HEK293 (cell line): Measurements from ENCODE around the gene GPAM.

Experiments
- CTCF ChIP-seq: fragments of 450-650 bp; formaldehyde crosslinking; IDR thresholded peaks from 2 replicates; pipeline ENCODE4 v1.5.1; 2016; ENCODE audit warnings: missing biosample characterization, missing genetic modification characterization
- HOXC10 ChIP-seq: sonication (generic); formaldehyde crosslinking; IDR thresholded peaks from 2 replicates; pipeline ENCODE4 v1.8.1; 2023; ENCODE audit warnings: mild to moderate bottlenecking, missing genetic modification reagents
- KLF10 ChIP-seq: fragments of 450-650 bp; IDR thresholded peaks from 2 replicates; pipeline ENCODE4 v1.5.1; 2018; ENCODE audit warnings: missing biosample characterization, mild to moderate bottlenecking, missing genetic modification characterization
- PBX3 ChIP-seq: sonication (generic); formaldehyde crosslinking; IDR thresholded peaks from 2 replicates; pipeline ENCODE4 v1.8.1; 2022; ENCODE audit warnings: mild to moderate bottlenecking, moderate library complexity, missing genetic modification reagents
- PRDM10 ChIP-seq: fragments of 450-650 bp; formaldehyde crosslinking; IDR thresholded peaks from 2 replicates; pipeline ENCODE4 v1.5.1; 2016; ENCODE audit warnings: missing biosample characterization, missing genetic modification characterization
- REPIN1 ChIP-seq: fragments of 450-650 bp; formaldehyde crosslinking; IDR thresholded peaks from 2 replicates; pipeline ENCODE4 v1.5.1; 2017; ENCODE audit warnings: missing biosample characterization, missing genetic modification characterization, low read depth
- SP3 ChIP-seq: fragments of 450-650 bp; formaldehyde crosslinking; IDR thresholded peaks from 2 replicates; pipeline ENCODE4 v1.5.1; 2016; ENCODE audit warnings: missing biosample characterization, missing genetic modification characterization
- ZBTB6 ChIP-seq: fragments of 450-650 bp; formaldehyde crosslinking; IDR thresholded peaks from 2 replicates; pipeline ENCODE4 v1.5.1; 2017; ENCODE audit warnings: missing biosample characterization, missing genetic modification characterization
- ZBTB8A ChIP-seq: fragments of 450-650 bp; formaldehyde crosslinking; IDR thresholded peaks from 2 replicates; pipeline ENCODE4 v1.5.1; 2016; ENCODE audit warnings: missing biosample characterization, missing genetic modification characterization
- ZNF18 ChIP-seq: fragments of 450-650 bp; formaldehyde crosslinking; IDR thresholded peaks from 2 replicates; pipeline ENCODE4 v1.5.1; 2016; ENCODE audit warnings: missing biosample characterization, missing genetic modification characterization
- ZNF19 ChIP-seq: fragments of 450-650 bp; formaldehyde crosslinking; IDR thresholded peaks from 2 replicates; pipeline ENCODE4; 2016; ENCODE audit warnings: missing biosample characterization, missing genetic modification characterization, low read depth
- ZNF223 ChIP-seq: fragments of 450-650 bp; formaldehyde crosslinking; IDR thresholded peaks from 2 replicates; pipeline ENCODE4 v1.5.1; 2016; ENCODE audit warnings: missing biosample characterization, missing genetic modification characterization
- ZNF280D ChIP-seq: fragments of 450-650 bp; formaldehyde crosslinking; IDR thresholded peaks from 2 replicates; pipeline ENCODE4 v1.5.1; 2016; ENCODE audit warnings: missing biosample characterization, missing genetic modification characterization
- ZNF362 ChIP-seq: fragments of 450-650 bp; formaldehyde crosslinking; IDR thresholded peaks from 2 replicates; pipeline ENCODE4 v1.5.1; 2016; ENCODE audit warnings: missing biosample characterization, missing genetic modification characterization
- ZNF416 ChIP-seq: fragments of 450-650 bp; formaldehyde crosslinking; IDR thresholded peaks from 2 replicates; pipeline ENCODE4 v1.5.1; 2016; ENCODE audit warnings: missing biosample characterization, missing genetic modification characterization
- ZNF426 ChIP-seq: fragments of 450-650 bp; formaldehyde crosslinking; IDR thresholded peaks from 2 replicates; pipeline ENCODE4 v1.5.1; 2017; ENCODE audit warnings: missing biosample characterization, missing genetic modification characterization, mild to moderate bottlenecking, inconsistent platforms, moderate library complexity
- ZNF530 ChIP-seq: fragments of 450-650 bp; formaldehyde crosslinking; IDR thresholded peaks from 2 replicates; pipeline ENCODE4 v1.5.1; 2016; ENCODE audit warnings: low read depth, missing biosample characterization, missing genetic modification characterization
- ZNF580 ChIP-seq: fragments of 450-650 bp; formaldehyde crosslinking; IDR thresholded peaks from 2 replicates; pipeline ENCODE4 v1.5.1; 2016; ENCODE audit warnings: missing biosample characterization, missing genetic modification characterization
- ZNF629 ChIP-seq: fragments of 450-650 bp; formaldehyde crosslinking; IDR thresholded peaks from 2 replicates; pipeline ENCODE4 v1.5.1; 2017; ENCODE audit warnings: missing biosample characterization, missing genetic modification characterization
- ZNF701 ChIP-seq: fragments of 450-650 bp; formaldehyde crosslinking; IDR thresholded peaks from 2 replicates; pipeline ENCODE4 v1.5.1; 2016; ENCODE audit warnings: missing biosample characterization, missing genetic modification characterization
- ZNF704 ChIP-seq: fragments of 450-650 bp; formaldehyde crosslinking; IDR thresholded peaks from 2 replicates; pipeline ENCODE4 v1.5.1; 2016; ENCODE audit warnings: missing biosample characterization, missing genetic modification characterization
- ZNF707 ChIP-seq: fragments of 450-650 bp; formaldehyde crosslinking; IDR thresholded peaks from 2 replicates; pipeline ENCODE4 v1.5.1; 2016; ENCODE audit warnings: missing biosample characterization, missing genetic modification characterization
- ZSCAN23 ChIP-seq: fragments of 450-650 bp; formaldehyde crosslinking; IDR thresholded peaks from 2 replicates; pipeline ENCODE4 v1.5.1; 2016; ENCODE audit warnings: missing biosample characterization, missing genetic modification characterization

Gene GPAM

GRCh38 chr10:112183329-112184051 lies at the start of gene GPAM (continued):
- TF ChIP-seq ZNF223 (tag by site-specific recombination) = no peak
- no peak for TF ChIP-seq REPIN1
- TF ChIP-seq ZNF629 (tag by site-specific recombination) = peak; percentile 82
- TF ChIP-seq ZNF701 = no peak
- peak; percentile 85 for TF ChIP-seq SP3 (tag by site-specific recombination)
- TF ChIP-seq PRDM10 (tag by site-specific recombination) = no peak; the same call in 1 of the 2 replicates
- TF ChIP-seq ZNF426 = no peak
- TF ChIP-seq ZNF362 (tag by site-specific recombination) = peak; percentile 37
- no peak for TF ChIP-seq ZNF707 (tag by site-specific recombination)
- peak; percentile 16; the same call in 1 of the 2 replicates for TF ChIP-seq CTCF (tag by site-specific recombination)
- TF ChIP-seq PBX3 (CRISPR knock-in tag) = peak; percentile 39; the same call in 1 of the 2 replicates
- TF ChIP-seq ZNF18 (tag by site-specific recombination) = 0 out of 2 replicates have a peak, but pooled peaks have one; percentile 48
- no peak for TF ChIP-seq ZNF416 (tag by site-specific recombination)
- no peak for TF ChIP-seq ZNF530 (tag by site-specific recombination)
- peak; percentile 48; the same call in 1 of the 2 replicates for TF ChIP-seq ZBTB8A (tag by site-specific recombination)
- peak; percentile 80 for TF ChIP-seq ZNF704 (tag by site-specific recombination)
- peak; percentile 69; the same call in 1 of the 2 replicates for TF ChIP-seq KLF10 (tag by site-specific recombination)
- TF ChIP-seq ZNF19 (tag by site-specific recombination) = no peak
- no peak for TF ChIP-seq HOXC10 (CRISPR knock-in tag)
- TF ChIP-seq ZSCAN23 (tag by site-specific recombination) = no peak
- TF ChIP-seq ZNF580 (tag by site-specific recombination) = 0 out of 2 replicates have a peak, but pooled peaks have one; percentile 33
- no peak for TF ChIP-seq ZNF280D (tag by site-specific recombination)
- peak; percentile 16 for TF ChIP-seq ZBTB6 (tag by site-specific recombination)
